Endothelial cell of umbilical vein (primary cell): ENCODE data around the gene SERPINB13. TPM values are rescaled to one million over a fixed set of nuclear protein-coding genes. Genes with fewer than 3 reads are reported as not detected.

ENCODE experiments used
- BruUV-seq: library from RNA; stranded (reverse); fragments of 400-500 nt; replicated peaks from 2 replicates; lab custom pipeline; 2021; lab: Mats Ljungman, UMichigan
- CTCF ChIA-PET: fragments of 300-600, 350-600 bp; sonication (Branson Sonifier 250); formaldehyde crosslinking; loops from one replicate; lab custom pipeline; 2021; ENCODE audit warnings: antibody characterized with exemption, inconsistent platforms; lab: Charles Lee
- POLR2A ChIA-PET: fragments of 300-600, 350-600 bp; sonication (Branson Sonifier 250); formaldehyde crosslinking; loops from one replicate; lab custom pipeline; 2021; ENCODE audit warnings: antibody characterized with exemption, inconsistent platforms; lab: Charles Lee
- DNase-seq: peaks from one replicate; pipeline ENCODE4 v3.0.0-alpha.2; 2011; ENCODE audit warnings: low read depth, low spot score
- FAIRE-seq: peaks from 2 replicates; lab custom pipeline; 2011; peaks lifted over from hg19 to GRCh38; lab: Jason Lieb, UNC
- H2AFZ ChIP-seq: 2 replicates; pipeline ENCODE4 v1.6.0; 2012; ENCODE audit warnings: low read depth, low read length, control low read depth, inconsistent platforms
- H3K27ac ChIP-seq: 2 replicates; pipeline ENCODE4 v1.5.1; 2011; ENCODE audit warnings: low read depth, mild to moderate bottlenecking, control low read depth, low read length, moderate library complexity; ENCODE audit not compliant: insufficient read depth
- H3K27me3 ChIP-seq, 2 experiments: 2 replicates each; pipeline versions ENCODE4 v1.6.0 to v1.6.1; 2011; ENCODE audit warnings: low read length in 2 of 2, mixed read lengths in 1 of 2; ENCODE audit not compliant: control insufficient read depth in 2 of 2, insufficient read depth in 2 of 2
- H3K36me3 ChIP-seq, 2 experiments: 2 replicates in 1 of 2; 3 replicates in 1 of 2; pipeline ENCODE4 v1.5.1; 2011; ENCODE audit warnings: low read length in 2 of 2, mild to moderate bottlenecking in 1 of 2, moderate library complexity in 1 of 2; ENCODE audit not compliant: control insufficient read depth in 2 of 2, insufficient read depth in 2 of 2; ENCODE audit errors: extremely low read depth in 1 of 2
- H3K4me1 ChIP-seq: 3 replicates; pipeline ENCODE4 v1.5.1; 2011; ENCODE audit warnings: mild to moderate bottlenecking, low read length; ENCODE audit not compliant: control insufficient read depth, insufficient read depth; ENCODE audit errors: extremely low read depth
- H3K4me2 ChIP-seq: 2 replicates; pipeline ENCODE4 v1.6.1; 2011; ENCODE audit warnings: low read length, control low read depth, mixed read lengths; ENCODE audit not compliant: insufficient read depth
- H3K4me3 ChIP-seq, 3 experiments: fragments of 200-600 bp in 1 of 3; sonication (generic), shearing (Covaris generic) in 1 of 3; replicated peaks in 1 of 3; 2 replicates each; pipeline ENCODE4 v1.5.1; 2011 to 2016; ENCODE audit warnings: control low read depth in 3 of 3, low read length in 3 of 3, mild to moderate bottlenecking in 2 of 3, inconsistent platforms in 1 of 3, low read depth in 1 of 3, moderate library complexity in 1 of 3; ENCODE audit not compliant: insufficient read depth in 1 of 3
- H3K79me2 ChIP-seq: 2 replicates; pipeline ENCODE4 v1.6.0; 2012; ENCODE audit warnings: low read length, inconsistent platforms; ENCODE audit not compliant: control insufficient read depth, insufficient read depth
- H3K9ac ChIP-seq: replicated peaks from 2 replicates; pipeline ENCODE3; 2011; ENCODE audit warnings: low read length, control low read depth; ENCODE audit not compliant: insufficient read depth; ENCODE audit errors: extremely low read depth
- H3K9me1 ChIP-seq: replicated peaks from 3 replicates; pipeline ENCODE4 v1.6.0; 2011; ENCODE audit warnings: mild to moderate bottlenecking, low read length; ENCODE audit not compliant: control insufficient read depth, insufficient read depth; ENCODE audit errors: extremely low read depth
- H3K9me3 ChIP-seq: replicated peaks from 2 replicates; pipeline ENCODE4 v1.5.1; 2012; ENCODE audit warnings: low read length, inconsistent platforms; ENCODE audit not compliant: control insufficient read depth, insufficient read depth
- H4K20me1 ChIP-seq: replicated peaks from 2 replicates; pipeline ENCODE3; 2011; ENCODE audit warnings: mild to moderate bottlenecking, low read length; ENCODE audit not compliant: control insufficient read depth, insufficient read depth; ENCODE audit errors: extremely low read depth
- CTCF ChIP-seq, 2 donors: IDR thresholded peaks; 1 replicate in 1 of 2; 2 replicates in 1 of 2; pipeline ENCODE4 v1.5.1; 2011; ENCODE audit warnings: low read length in 2 of 2, mild to moderate bottlenecking in 2 of 2, moderate library complexity in 2 of 2, control low read depth in 1 of 2, inconsistent platforms in 1 of 2, low read depth in 1 of 2; ENCODE audit not compliant: insufficient read depth in 1 of 2; ENCODE audit errors: extremely low read depth in 1 of 2
- EZH2 ChIP-seq: IDR thresholded peaks from 2 replicates; pipeline ENCODE4 v1.6.1; 2012; ENCODE audit warnings: borderline replicate concordance, low read depth, mild to moderate bottlenecking, moderate library complexity, low read length, inconsistent platforms; ENCODE audit not compliant: severe bottlenecking
- FOS ChIP-seq: IDR thresholded peaks from 2 replicates; pipeline ENCODE4 v1.6.1; 2011; ENCODE audit warnings: mild to moderate bottlenecking, low read length, moderate library complexity, borderline replicate concordance; ENCODE audit not compliant: insufficient read depth
- GATA2 ChIP-seq: IDR thresholded peaks from 2 replicates; pipeline ENCODE4 v1.7.0; 2011; ENCODE audit warnings: low read depth, mild to moderate bottlenecking, moderate library complexity, mixed read lengths, low read length; ENCODE audit not compliant: insufficient read length, insufficient read depth
- JUN ChIP-seq: IDR thresholded peaks from 2 replicates; pipeline ENCODE4 v1.6.1; 2011; ENCODE audit warnings: borderline replicate concordance, low read depth; ENCODE audit not compliant: insufficient read length, insufficient read depth
- MAX ChIP-seq: IDR thresholded peaks from 2 replicates; pipeline ENCODE4 v1.6.1; 2011; ENCODE audit not compliant: insufficient read depth, insufficient read length
- MYC ChIP-seq: IDR thresholded peaks from one replicate; pipeline ENCODE4 v1.6.1; 2011; ENCODE audit warnings: mild to moderate bottlenecking, low read depth, low read length
- POLR2A ChIP-seq: IDR thresholded peaks from 2 replicates; pipeline ENCODE4 v1.6.1; 2012; ENCODE audit warnings: low read depth, mild to moderate bottlenecking, control low read depth, low read length
- POLR2AphosphoS5 ChIP-seq: IDR thresholded peaks from 2 replicates; pipeline ENCODE4 v1.6.1; 2012; ENCODE audit warnings: low read depth, mild to moderate bottlenecking, control low read depth, low read length, moderate library complexity; ENCODE audit not compliant: insufficient read depth
- dilution Hi-C: fragments of 300-500 bp; cut with MboI; formaldehyde crosslinking; loops from one replicate; pipeline ENCODE4 v1.15.0; 2019; ENCODE audit warnings: low sequenced_read_pairs; ENCODE audit not compliant: extremely low pct_ligation_motif_present
- intact Hi-C: fragments of 100-400 bp; cut with micrococcal nuclease; formaldehyde crosslinking; loops from one replicate; pipeline ENCODE4 v1.10.0; 2022
- polyA plus RNA-seq, 4 experiments: library from polyadenylated mRNA; depleted of rRNA in 3 of 4; stranded (reverse) in 3 of 4; unstranded in 1 of 4; fragments of >200 nt; gene quantifications; 2 replicates each; pipeline versions ENCODE4 v1.2.1 to v1.2.3, GENCODE V29; 2011 to 2012; ENCODE audit warnings: missing spikeins in 1 of 4
- total RNA-seq: library from RNA; stranded (reverse); gene quantifications from 2 replicates; pipeline ENCODE4 v1.2.3, GENCODE V29; 2021

Gene SERPINB13
- total and polyA plus RNA-seq, 2 donors (not counting 3 experiments of a cell fraction or from before 2014, with no cell fraction given): not detected

GRCh38 chr18:63590966-63591695, 4.0 kb downstream of the SERPINB13 start:
- FAIRE-seq: no peak
- Histone ChIP-seq H3K27me3 (no peaks in the 10 kb centered on the region), H3K4me3 (no peak overlapping the region), H3K9me1 (no peaks in the 10 kb centered on the region), H4K20me1 (no peaks in the 10 kb centered on the region), H3K27ac (no peak overlapping the region), H3K4me2 (no peak overlapping the region), H3K36me3 (no peaks in the 10 kb centered on the region), H3K79me2 (no peaks in the 10 kb centered on the region), H3K4me1 (no peaks in the 10 kb centered on the region), H3K9ac (no peak overlapping the region), H3K9me3 (no peaks in the 10 kb centered on the region), H2AFZ (no peak overlapping the region)
- no TSS peak for BruUV-seq
- dilution Hi-C loops: no loop called here
- intact Hi-C loops: no loop called here
- ChIA-PET POLR2A (no interaction called here), CTCF (interaction anchor here (0.5 to 1.8 kb wide), 4 partner anchors 9 to 46 kb away, joined by 3 to 13 read pairs (median 3); no protein-coding TSS in a partner anchor)
- no peak for DNase-seq
- no peak for TF ChIP-seq JUN
- TF ChIP-seq GATA2: no peak
- no peak for TF ChIP-seq MAX
- no peak for TF ChIP-seq MYC
- no peak for TF ChIP-seq POLR2A

- Histone ChIP-seq H2AFZ (no peak overlapping the region), H3K4me3 (no peak overlapping the region), H3K9me3 (no peaks in the 10 kb centered on the region), H3K27me3 (no peaks in the 10 kb centered on the region), H4K20me1 (no peaks in the 10 kb centered on the region), H3K4me1 (no peaks in the 10 kb centered on the region), H3K4me2 (no peak overlapping the region), H3K9ac (no peak overlapping the region), H3K9me1 (no peaks in the 10 kb centered on the region), H3K27ac (no peak overlapping the region), H3K79me2 (no peaks in the 10 kb centered on the region), H3K36me3 (no peaks in the 10 kb centered on the region)
- ChIA-PET POLR2A (no interaction called here), CTCF (interaction anchor here (0.9 to 1.8 kb wide), 2 partner anchors 14 to 25 kb away, joined by 3 to 13 read pairs; no protein-coding TSS in a partner anchor)
- dilution Hi-C loops: no loop called here
- intact Hi-C loops: no loop called here
- FAIRE-seq: no peak
- TF ChIP-seq CTCF (IDR thresholded peaks at IDR 0.05; ENCODE audit: extremely low read depth in 1 of 2, insufficient read depth in 1 of 2, low read depth in 1 of 2, low read length in 2 of 2): no peak
- TF ChIP-seq POLR2AphosphoS5: no peak
- TF ChIP-seq EZH2: no peak
- no peak for TF ChIP-seq MAX
- TF ChIP-seq JUN: no peak
- no peak for TF ChIP-seq FOS
- TF ChIP-seq POLR2A: no peak
- TF ChIP-seq MYC: no peak
- no peak for TF ChIP-seq GATA2
- no TSS peak for BruUV-seq
- no peak for DNase-seq
These were observed 4.6 kb downstream of the SERPINB13 start for GRCh38 chr18:63591725-63592124.
